Frontal cortex (tissue), 4 donors: ENCODE results near the gene TOM1L1. TPM values are rescaled to one million over a fixed set of nuclear protein-coding genes. Genes with fewer than 3 reads are reported as not detected.

Experiments
- DNase-seq, 2 donors: peaks; one replicate each; pipeline ENCODE4 v3.0.0; 2012; ENCODE audit warnings: low spot score in 2 of 2
- FAIRE-seq: peaks from 2 replicates; lab custom pipeline; 2012; peaks lifted over from hg19 to GRCh38; lab: Jason Lieb, UNC
- total RNA-seq: library from RNA; depleted of rRNA; stranded (reverse); fragments of >200 nt; gene quantifications from one replicate; pipeline ENCODE4 v1.2.3, GENCODE V29; 2014
- donor health status: control.
- donor health status: control.
- donor health status: control.

The TOM1L1 gene
- total RNA-seq, 1 donor from 2014 or later: 20.4 TPM

DNA sequence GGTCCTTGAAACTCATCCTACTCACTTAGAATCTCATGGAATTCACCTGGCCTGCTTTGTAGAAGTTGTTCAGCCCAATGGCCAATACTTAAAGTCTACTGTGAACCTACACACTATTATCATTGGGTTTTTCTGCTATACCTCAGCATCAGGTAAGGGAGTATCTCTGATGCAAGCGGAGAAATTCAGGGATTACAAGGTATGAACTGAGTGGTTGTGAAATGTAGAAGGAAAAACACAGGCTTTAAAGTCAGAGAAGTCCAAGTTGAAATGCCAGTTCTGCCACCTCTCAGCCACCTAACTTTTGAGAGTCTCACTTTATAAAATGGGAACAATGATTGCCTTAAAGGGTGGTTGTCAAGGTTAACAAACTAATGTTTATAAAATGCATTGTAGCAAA lies 36.8 kb downstream of the TOM1L1 start:
- FAIRE-seq (no peak), DNase-seq (no peak)

DNA sequence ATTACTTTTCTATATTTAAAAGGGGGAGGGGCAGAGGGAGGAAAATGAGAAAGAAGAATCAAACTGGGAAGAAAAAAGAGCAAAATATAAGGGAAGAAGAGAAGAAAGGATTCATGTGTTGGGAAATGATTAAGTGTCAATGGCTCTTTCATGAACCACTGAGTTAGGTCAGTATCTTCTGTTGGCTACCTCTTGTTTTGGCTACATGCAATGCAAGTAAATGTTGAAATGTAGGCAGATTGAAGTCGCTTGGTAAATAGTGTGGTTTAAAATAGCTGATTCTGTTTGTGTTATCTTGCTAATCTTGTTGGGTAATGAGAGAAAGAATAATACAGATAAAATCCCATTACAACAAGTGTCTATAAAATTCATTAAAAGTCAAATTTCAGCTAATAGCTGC lies 40.6 kb downstream of the TOM1L1 start:
- no peak for DNase-seq
- FAIRE-seq: no peak

DNA sequence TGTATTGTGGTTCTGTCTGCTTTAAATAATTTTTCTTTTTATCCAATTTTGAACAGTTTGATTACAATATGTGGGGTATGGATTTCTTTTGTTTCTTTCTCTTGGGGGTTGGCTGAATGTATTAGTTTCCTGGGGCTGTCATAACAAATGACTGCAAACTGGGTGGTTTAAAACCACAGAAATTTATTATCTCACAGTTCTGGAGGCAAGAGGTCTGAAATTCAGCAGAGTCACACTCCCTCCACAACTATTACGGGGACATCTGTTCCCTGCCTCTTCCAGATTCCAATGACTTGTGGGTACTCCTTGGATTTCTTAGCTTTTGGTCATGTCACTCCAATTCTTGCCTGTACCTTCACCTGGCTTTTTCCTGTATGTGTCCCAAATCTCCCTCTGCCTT lies 44.1 kb downstream of the TOM1L1 start:
- DNase-seq: no peak
- no peak for FAIRE-seq

DNA sequence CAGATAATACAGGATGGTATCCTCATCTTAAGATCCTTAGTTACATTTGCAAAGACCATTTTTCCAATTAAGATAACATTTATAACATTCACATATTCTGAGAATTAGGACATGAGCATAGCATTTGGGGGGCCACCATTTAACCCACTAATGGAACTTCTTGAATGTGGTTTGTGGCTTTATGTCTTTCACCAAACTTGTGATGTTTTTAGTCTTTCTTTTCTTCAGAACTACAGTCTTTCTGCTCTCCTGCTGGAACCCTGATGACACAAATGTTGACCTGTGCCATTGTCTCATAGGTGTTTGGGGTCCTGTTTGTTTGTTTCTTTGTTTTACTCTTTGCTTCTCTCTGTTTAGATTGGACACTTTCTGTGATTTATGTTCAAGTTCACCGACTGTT lies 44.6 kb downstream of the TOM1L1 start:
- DNase-seq (no peak), FAIRE-seq (no peak)

DNA sequence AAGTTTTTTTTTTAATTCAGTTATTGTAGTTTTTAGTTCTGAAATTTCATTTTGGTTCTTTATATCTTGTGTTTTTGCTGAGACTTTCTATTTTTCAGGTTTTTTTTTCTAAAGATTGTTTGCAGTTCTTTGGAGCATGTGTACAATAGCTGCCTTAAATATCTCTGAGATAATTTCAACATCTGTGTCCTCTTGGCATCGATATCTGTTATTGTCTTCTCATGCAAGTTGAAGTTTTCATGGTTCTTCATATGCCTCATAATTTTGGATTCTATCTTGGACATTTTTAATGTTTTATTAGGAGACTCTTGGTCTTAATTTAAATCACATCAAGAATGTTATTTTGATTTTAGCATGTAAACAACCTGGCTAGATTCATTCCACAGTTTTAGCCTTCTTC lies 45.0 kb downstream of the TOM1L1 start:
- no peak for DNase-seq
- no peak for FAIRE-seq

DNA sequence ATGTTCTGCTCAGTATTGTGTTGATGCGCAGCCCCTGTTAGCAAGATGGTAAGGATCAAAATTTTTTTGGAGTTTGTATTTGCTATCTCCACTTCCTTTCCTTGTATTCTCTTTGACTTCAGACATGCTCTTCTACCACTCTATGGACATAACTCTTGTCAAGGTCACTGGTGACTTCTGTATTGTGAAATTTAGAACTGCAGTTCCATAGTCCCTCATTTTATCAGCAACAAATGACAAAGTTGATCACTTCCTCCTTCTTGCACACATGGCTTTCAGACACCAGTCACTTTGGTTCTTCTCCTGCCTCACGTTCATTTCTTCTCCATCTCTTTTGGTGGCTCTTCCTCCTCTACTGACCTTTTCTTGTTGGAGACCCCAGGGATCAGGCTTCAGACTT lies 46.7 kb downstream of the TOM1L1 start:
- DNase-seq: no peak

DNA sequence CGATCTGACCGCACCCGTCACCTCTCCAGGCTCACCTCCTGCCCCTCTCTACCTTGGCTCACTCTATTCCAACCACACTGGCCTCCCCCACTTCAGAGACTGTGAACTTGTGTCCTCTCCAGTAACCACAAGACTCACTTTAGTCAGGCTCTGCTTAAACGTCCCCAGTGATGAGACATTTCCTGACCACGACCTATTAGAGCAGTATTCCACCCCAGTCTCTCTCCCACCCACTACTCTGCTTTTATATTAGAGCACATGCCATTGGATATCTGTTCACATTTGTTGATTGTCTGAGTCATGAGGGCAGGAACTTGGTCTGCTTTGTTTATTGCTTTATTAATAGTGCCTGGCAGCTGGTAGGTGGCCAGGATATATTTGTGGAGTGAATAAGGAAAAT lies 47.7 kb downstream of the TOM1L1 start:
- DNase-seq: no peak
- no peak for FAIRE-seq

More for the DNA sequence above, 46.7 kb downstream of the TOM1L1 start:
- FAIRE-seq: no peak

DNA sequence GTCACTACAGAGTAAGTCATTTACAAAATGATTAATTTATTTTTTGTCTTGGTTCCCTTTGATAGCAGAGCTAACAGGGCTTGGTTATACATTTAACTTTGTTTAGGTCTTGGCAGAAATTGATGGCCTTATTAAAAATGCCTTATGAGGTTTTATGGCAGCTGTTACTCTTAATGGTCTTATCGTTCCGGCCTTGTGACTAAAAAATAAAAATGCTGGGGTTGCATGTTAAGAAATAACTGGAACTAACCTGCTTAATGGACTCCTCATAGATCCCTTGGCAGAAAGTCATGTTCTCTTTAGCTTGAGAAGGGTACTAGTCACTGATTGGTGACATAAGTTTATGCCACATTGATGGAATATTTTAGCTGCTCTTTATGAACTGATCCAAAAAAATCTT lies 49.5 kb downstream of the TOM1L1 start:
- FAIRE-seq: no peak
- no peak for DNase-seq

DNA sequence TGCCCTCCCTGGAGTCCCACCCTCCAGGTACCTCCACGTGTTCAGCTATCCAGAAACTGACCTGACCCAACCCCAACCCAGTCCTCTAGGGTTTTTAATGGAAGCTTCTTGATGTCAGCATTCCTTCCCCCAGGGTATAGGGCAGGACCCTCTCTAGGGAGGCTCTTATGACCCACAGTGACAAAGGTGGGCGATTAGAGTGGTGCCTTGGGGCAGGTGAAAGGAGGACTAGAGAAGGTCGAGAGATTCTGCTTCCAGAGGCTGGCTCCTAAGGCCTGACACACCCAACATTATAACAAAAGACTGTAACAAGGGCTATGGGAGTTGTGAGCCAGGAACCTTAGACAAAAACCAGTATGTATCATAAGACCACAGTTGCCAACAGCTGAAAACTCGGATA lies 50.6 kb downstream of the TOM1L1 start:
- FAIRE-seq (no peak), DNase-seq (no peak)

DNA sequence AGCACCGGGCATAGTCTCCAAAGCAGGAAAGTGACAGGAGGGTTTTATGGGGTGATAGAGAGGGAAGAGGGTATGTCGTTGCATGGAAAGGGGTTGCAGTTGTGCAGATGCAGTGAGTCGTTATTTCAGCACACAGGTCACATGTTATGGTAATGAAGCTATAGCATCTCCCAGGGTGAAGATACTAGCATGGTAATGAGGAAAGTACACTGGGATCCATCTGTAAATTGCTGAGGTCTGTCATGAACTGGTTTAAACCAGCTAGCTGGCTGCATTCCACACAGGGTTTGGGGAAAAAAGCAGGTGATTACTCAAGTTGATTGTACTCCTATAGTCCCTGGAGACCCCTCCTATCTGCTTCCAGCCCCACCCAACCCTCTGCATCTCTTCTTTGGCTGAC lies 56.1 kb downstream of the TOM1L1 start:
- DNase-seq (no peak), FAIRE-seq (no peak)

DNA sequence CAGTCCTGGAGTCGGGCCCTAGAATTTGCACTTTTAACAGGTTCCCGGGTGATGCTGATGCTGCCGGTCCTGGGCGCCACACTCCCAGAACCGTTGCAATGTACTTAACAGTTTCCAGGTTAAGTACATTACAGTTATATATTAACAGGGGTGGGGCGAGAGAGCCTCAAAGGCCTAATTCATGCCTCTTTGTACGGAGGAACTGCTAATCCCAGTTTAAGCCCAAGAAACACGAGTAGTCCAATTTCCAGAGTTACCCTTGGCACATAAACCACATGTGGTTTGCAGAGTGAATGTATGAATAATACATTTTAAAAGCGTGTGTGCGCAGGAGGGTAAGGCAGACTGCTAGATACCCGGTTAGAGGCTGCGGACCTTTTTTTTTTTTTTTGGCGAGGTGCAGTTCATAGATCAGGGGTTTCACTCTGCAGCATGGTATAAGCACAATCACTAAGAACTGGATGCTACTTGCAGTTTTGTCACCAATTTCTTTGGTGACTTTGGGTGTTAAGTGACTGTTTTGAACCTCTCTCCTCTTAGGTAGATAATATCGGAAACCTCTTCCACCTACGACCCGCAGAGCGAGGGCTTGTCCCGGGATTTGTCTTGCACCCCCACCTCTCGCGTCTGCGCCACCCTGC lies 67.1 kb downstream of the TOM1L1 start:
- DNase-seq: peak in 1 of 2 donors; percentile 9

DNA sequence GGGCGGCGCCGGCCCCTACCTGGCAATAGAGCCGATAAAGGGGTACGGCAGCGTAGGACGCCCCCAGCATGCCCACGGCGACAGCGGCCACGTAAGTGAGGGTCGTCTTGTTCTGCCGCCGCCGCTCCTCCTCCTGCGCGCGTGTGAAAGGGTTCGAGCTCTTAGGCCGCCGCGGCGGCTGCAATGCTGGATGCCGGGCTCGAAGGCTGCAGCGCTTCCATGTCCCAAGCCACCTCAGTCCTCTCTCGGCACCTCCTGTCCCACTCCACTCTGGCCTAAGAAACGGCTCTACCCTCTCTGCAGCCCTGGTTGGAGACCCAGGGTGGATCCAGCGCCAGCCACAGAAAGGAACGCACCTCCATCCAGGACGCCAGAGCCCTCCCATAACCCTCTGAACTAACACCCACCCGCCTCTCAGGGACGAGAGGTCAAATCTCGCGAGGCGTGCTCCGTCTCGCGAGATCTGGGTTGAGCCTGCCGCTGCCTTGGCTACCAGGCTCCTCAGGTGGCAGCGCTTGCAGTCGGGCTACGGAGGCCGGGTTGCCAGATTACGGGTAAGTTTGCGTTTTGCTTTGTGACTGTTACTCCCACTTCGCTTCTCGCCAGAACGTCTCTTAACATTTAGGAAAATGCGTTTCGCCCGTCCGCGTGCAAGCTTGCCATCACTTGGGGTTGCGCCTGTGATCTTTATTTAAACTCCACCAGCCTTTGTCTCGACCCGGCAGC lies 67.8 kb downstream of the TOM1L1 start, which contains the start of the genes COX11 and STXBP4:
COX11 (minus strand) TSS at position 393 of the 726 bp plus-strand sequence; CDS start at position 385, 8 bp downstream.
STXBP4 (plus strand) TSS at position 504 of the 726 bp plus-strand sequence. CDS start 17,455 bp downstream, outside the sequence.
- no peak for FAIRE-seq
- peak; percentile 66 to 86 for DNase-seq

More for the DNA sequence above, 67.1 kb downstream of the TOM1L1 start:
- no peak for FAIRE-seq

DNA sequence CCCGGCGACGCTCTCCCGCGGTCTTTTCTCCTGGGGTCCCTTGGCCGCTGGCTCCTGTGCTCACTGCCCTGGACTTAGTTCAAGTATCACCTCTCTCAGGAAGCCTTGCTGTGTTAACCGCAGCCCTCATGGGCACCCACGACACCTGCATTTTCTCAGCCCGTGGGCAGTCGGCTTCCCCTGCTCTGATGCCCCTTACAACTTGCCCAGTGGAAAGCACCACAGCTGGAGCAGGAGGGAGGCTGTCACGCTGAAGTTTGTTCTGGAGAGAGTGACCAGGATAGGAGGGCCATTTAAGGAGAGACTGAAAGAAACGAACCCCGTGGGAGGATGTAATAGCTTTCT lies 68.3 kb downstream of the TOM1L1 start:
- FAIRE-seq (no peak), DNase-seq (peak; percentile 6 to 11)

DNA sequence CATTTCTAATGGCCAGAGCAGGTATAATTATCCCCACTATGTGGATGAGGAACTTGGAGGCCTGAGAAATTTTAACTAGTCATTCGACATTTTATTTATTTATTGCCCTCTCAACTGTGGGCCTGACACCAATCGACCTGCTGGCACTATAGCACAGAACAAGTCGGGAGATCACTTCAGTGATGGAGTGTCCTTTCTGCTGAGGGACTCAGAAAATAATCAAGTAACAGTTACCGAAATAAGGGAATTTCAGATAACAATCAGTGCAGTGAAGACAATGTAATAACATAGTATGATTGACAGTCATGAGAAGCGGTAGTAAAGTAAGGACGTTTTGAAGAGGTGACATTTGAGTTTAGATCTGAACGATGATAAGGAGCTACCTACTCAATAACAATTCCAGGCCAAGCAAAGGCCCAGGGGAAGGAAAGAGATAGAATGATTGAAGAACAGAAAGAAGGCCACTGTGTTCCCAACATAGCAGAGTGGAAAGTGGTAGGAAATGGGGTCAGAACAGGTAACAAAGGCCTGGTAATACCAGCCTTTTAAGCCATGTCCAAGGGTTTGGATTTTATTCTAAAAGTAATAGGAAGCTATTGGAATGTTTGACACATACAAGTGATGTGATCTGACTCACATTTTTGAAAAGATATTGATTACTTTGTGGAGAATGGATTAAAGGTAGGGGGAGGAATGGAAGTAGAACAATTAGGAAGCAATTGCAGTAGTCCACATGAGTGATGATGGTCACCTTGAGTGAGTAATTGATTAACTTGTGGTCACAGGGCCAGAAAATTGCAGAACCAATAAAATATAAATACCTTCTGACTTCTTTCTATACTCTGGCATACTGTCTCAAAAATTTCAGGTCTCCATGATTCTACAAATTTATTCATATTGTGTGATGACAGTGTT lies 69.3 kb downstream of the TOM1L1 start:
- FAIRE-seq (no peak), DNase-seq (no peak)

DNA sequence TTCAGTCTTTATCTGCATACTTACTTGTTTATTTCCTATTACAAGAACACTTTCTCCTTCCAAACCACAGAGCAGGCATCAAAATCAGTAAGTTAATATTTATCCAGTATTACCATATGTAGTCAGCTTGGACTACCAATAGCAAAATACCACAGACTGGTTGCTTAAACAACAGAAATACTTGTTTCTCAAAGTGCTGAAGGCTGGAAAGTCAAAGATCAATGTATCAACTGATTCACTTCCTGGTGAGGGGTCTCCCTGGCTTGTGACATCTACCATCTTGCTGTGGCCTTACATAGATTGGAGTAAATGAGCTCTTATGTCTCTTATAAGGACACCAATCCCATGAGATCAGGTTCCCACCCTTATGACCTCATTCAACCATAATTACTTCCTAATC lies 70.5 kb downstream of the TOM1L1 start:
- FAIRE-seq: no peak
- DNase-seq: no peak

DNA sequence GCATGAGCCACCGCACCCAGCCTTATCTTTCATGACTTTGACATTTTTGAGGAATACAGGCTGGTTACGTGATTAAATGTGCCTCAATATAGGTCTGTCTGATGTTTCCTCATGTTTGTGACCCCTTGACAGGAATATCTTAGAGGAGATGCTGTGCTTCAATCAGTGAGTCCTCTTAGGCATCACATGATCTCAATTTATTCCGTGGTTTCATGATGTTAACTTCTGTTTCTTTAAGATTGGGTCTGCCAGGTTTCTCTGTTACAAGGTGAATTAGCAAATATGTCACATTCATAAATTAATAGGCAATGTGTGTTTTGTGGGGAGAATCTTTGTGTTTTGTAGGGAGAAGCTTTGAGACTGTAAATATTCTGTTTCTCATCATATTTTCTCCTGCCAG lies 71.2 kb downstream of the TOM1L1 start:
- FAIRE-seq: no peak

DNA sequence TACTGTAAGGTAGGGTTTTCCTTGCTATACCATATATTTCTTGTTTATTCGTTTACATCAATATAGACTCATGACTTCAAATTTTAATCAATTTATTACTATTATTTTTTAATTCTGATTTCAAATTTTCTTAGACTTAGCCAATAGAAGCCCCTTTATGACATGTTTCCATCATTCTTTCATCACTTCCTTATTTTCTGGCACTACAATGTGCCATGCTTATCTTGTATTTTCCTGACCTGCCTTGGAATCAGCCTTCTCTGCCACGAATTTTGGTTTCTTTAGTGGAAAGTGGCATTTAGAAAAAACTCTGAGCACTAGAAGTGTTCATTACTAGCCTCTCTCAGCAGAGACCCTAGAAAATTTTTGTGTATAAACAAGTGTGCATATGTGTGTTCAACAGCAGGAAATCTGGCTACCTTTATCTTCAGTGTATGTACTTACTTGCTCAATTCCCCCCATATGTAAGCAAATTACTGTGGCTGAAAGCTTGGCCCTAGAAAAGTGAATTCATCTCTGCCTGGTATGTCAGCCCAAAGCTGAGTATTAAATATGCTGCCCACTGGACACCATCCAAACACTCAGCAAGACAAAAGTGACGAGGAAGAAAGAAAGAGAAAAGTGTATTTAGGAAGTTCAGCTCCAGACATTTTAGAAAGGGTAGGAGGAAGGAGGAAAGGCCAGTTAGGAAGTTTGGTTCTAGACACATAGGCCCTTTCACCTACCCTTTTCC lies 71.9 kb downstream of the TOM1L1 start:
- no peak for FAIRE-seq
- no peak for DNase-seq

More for the DNA sequence above, 71.2 kb downstream of the TOM1L1 start:
- no peak for DNase-seq

DNA sequence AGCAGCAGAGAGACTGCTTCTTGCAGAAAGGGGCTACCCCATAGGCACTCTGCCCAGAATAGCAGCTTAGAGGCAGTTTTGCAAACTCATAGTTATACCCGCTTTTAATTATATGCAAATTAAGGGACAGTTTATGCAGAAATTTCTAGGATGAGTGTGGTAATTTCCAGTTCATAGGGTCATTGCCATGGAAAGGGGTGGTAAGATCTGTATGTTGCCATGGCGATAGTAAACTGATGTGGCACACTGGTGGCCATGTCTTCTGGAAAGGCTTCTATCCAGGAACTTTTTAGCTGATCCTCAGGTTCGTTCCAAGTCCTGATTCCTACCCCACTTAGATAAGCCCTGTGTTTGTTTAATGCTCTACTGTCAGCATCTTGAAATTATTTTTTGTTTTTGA lies 74.1 kb downstream of the TOM1L1 start:
- no peak for FAIRE-seq
- DNase-seq: no peak

DNA sequence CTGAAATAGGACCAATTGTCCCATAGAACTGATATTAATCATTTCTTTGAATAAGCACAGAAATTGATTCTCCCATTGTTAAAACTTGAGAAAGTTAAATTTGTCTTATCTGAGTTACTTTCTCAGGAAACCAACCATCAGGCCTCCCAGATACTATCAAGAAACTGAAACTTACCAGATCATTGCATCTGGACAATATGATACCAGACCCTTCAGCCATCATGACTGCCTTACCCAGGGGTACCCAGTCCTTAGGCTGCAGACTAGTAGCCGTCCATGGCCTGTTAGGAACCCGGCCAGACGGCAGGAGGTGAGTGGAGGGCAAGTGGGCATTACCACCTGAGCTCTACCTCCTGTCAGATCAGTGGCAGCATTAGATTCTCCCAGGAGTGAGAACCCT lies 75.7 kb downstream of the TOM1L1 start:
- FAIRE-seq (no peak), DNase-seq (no peak)

DNA sequence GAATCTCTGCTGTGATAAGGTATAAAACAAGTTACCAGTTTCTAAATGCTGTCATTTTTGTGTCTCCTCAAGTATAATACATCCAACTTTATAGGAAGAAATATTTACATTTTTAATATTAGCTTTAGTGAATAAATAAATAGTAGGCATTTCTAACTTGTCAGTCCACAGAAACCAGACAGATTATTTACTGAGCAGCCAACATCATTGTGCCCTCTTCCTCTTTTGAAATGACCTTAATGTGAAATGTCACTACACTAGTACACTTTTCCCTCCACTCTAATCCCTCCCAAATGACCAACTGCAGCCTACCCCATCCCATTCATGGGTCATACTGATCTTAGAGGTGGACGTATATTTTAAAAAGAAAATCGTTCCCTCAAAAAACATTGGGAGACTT lies 77.1 kb downstream of the TOM1L1 start:
- FAIRE-seq: no peak
- DNase-seq: no peak
